HG03159 (cell line): Measurements from ENCODE around the gene SRPK3.
"Not testable (repeated sequence)": the region's sequence is repeated elsewhere in the genome, so short reads cannot be mapped to it uniquely, and the experiment has no call there.

Source experiments
- ATAC-seq: cut with Tn5 transposase; IDR thresholded peaks from one replicate; pipeline ENCODE4 v1.9.1; 2021; ENCODE audit warnings: mild to moderate bottlenecking, moderate library complexity; ENCODE audit not compliant: unreplicated experiment

SRPK3 gene

DNA sequence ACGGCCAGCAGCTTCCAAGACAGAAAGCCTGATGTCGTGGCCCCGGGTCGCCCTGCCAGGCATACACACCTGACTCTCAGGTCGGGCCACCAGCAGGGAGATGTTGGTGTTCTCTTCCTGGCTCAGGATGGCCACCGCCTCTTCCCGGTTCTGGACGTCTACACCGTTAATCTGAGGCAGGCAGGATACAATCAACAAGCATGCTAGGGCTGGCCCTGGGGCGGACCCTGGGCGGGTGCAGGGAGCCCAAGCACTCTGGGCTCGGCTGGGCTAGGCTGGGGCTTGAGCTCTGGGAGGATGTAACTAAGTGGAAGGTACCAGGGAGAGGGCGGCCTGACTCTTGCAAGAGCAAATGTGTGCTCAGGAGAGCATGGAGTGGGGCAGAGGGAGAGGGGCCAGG, 24.6 kb downstream of the SRPK3 start:
- ATAC-seq = no peak

- ATAC-seq = no peak
These were observed 26.2 kb downstream of the SRPK3 start for GRCh38 chrX:153806999-153807575.

- ATAC-seq = no peak
These were observed 27.1 kb downstream of the SRPK3 start for GRCh38 chrX:153807976-153808375.

GRCh38 chrX:153812220-153812619, 31.4 kb downstream of the SRPK3 start:
- ATAC-seq = no peak

DNA sequence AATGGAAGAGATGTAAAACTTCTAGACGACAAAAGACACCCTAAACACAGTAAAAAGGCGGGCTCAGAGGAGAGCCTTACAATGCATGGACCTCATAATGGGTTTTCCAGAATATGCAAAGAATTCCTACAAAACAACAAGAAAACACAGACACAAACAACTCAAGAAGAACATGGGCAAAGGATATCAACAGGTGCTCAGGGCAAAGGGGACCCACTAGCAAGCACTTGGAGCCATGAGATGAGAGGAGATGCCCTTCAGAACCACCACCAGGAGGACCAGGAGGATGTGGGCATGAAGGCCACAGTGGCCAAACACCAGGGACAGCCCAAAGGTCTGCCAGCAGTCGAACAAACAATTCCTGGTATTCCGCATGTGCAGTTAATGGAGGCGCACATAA, 32.3 kb downstream of the SRPK3 start:
- ATAC-seq = no peak

GRCh38 chrX:153814591-153815315, 33.9 kb downstream of the SRPK3 start:
- ATAC-seq = no peak

DNA sequence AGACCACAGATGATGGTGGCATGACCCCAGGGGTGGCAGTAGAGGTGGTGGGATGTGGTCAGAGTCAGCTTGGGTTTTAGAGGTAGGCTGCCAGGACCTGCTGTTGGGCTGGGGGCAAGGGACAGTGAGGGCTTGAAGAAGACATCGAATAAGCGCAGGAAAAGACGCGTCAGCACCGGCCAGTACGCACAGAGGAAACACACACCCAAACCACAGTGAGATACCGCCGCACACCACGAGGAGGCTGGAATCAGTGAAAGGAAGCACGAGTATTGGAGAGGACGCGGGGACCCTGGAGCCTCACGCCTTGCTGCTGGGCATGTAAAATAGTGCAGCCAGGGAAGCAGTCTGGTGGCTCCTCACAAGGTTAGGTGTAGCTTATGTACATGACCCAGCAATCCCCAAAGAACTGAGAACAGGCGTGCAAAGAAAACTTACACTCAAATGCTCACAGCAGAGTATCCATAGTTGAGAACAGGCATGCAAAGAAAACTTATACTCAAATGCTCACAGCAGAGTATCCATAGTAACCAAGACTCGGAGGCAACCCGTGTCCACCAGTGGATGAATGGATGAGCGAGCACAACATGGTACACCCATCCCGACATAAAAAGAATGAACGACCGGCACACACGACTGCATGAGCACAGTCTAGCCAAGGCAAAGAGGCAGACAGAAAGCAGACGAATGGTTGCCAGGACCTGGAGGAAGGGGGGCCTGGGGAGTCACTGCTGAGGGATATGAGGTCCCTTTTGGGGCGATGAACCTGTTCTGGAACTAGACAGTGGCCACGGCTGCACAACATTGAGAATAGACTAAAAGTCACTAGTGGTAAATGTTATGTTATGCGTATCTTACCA, 36.2 kb downstream of the SRPK3 start:
- no peak for ATAC-seq

GRCh38 chrX:153818064-153818463, 37.2 kb downstream of the SRPK3 start:
- not testable (repeated sequence) for ATAC-seq

DNA sequence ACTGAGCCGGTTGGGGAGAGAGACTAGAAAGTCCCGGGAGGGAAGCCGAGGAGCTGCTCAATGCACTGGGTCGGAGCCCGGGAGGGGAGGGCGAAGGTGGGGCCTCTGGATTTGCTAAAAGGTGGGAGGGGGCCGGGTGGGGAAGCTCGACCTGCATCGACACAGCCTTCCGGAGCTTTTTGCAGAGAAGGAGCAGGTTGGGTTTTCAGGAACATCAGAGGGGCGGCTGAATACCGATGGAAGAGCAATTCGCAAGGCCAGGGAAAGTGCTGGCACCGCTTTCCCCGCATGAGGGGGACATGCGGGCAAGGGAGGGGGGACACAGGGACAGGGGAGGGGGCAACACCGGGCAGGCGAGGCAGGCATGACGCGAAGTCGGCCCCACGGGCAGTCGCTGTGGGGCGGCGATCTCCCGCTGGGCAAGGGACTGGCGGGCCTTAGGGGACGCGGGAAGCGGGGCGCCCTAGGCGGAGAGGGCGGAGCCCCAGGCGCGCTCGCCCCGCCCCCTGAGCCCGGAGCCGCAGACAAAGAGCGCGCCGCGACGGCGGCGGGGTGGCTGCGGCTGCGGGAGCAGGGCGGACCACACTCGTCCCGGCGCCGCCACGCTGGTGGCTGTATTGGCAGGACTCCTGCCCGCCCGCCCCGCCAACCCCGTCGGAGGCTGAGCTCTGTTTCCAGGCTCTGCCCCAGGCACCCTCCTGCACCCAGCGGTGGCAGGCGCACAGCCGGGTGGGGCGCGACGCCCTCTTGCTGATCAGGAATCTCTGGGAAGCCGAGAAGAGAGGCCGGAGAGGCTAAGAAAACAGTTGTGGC, 37.9 kb downstream of the SRPK3 start:
- ATAC-seq = no peak

GRCh38 chrX:153819384-153820040, 38.7 kb downstream of the SRPK3 start:
- ATAC-seq = no peak

DNA sequence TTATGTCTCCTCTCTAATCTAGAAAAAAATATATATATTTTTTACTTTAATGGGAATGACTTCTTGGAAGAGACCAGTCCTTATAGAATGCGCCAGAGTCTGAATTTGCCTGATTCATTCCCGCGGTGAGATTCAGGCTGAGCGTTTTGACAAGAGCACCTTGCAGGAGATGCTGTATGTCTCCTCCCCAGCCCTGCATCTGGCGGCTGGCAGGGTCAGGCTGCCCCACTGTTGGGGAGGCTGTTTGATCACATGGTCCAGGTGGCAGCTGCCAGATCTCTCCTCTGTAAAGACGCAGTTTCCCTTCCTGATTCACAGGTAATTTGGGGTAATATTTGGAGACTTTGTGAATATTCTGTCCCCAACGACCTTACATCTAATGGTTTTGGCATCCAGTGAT, 39.8 kb downstream of the SRPK3 start:
- ATAC-seq = no peak

GRCh38 chrX:153821066-153821465, 40.2 kb downstream of the SRPK3 start:
- ATAC-seq = no peak

DNA sequence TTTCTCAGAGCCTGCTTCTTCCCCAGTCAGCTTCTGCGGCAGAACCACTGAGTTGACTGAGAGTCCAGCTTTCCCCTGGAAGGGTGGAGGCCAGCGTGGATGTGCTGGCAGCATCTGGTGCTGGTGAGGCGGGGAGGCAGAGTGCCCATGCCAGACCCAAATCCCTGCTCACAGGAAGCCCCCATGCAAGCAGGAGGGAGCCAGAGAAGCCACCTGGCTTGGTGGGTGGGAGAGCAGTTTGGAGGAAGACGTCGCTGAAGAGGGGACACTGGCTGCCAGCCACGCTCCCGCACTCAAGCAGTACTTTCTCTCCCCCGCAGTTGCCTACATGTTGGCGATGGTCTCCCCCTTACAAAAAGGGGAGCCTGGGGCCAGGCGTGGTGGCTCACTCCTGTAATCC, 43.5 kb downstream of the SRPK3 start:
- ATAC-seq = no peak

GRCh38 chrX:153825042-153825441, 44.2 kb downstream of the SRPK3 start:
- no peak for ATAC-seq

DNA sequence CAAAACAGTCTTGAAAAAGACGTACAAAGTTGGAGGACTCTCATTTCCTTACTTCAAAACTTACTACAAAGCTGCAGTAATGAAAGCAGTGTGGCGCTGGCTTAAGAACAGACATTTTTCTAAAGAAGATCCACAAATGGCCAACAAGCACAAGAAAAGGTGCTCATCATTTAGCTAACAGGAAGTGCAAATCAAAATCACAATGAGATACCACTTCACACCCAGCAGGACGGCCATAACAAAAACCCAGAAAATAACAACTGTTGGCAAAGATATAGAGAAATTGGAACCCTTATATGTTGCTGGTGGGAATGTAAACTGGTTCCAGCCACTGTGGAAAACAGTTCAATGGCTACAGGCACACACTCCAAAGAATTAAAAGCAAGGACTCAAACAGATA, 46.2 kb downstream of the SRPK3 start:
- ATAC-seq = no peak

GRCh38 chrX:153827903-153828302, 47.1 kb downstream of the SRPK3 start:
- no peak for ATAC-seq

DNA sequence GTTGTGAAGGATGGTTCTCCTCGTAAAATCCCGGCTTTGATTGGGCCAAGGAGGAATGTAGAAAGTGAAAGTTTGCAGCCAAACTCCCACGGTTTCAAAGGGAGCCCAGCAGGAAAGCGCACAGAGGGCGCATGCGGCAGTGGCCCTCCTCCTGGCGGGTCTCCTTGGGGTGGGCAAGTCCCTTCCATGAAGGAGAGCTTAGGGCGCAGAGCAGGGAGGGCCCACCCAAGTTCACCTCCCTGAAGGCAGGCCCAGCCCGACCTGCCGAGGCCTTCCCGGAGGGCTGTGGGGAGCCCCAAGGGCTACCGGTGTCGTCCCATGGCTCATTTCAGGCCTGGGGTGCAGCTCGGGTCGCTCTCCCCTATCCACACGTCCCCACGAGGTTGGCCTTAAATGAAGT, 47.5 kb downstream of the SRPK3 start:
- no peak for ATAC-seq

GRCh38 chrX:153828723-153829548, 48.1 kb downstream of the SRPK3 start:
- ATAC-seq = no peak

GRCh38 chrX:153829549-153829798, 48.6 kb downstream of the SRPK3 start:
- no peak for ATAC-seq
